ENCODE measurements around the gene SRP54. TPM values are rescaled to one million over a fixed set of nuclear protein-coding genes. Genes with fewer than 3 reads are reported as not detected.
"Not testable (repeated sequence)": the region's sequence is repeated elsewhere in the genome, so short reads cannot be mapped to it uniquely, and the experiment has no call there.

The SRP54 gene
- polyA plus RNA-seq, 4 donors, result 60.1 to 90.5 (median 67.4) TPM

- DNase-seq (ENCODE audit: low read depth in 4 of 4, low spot score in 2 of 4), result peak; percentile 58 to 85 (median 78)
Measured at GRCh38 chr14:35046048-35046750, 63.4 kb downstream of the SRP54 start, which contains the start of gene FAM177A1. Gene FAM177A1 (plus strand): TSS chr14:35046272. CDS start chr14:35046464, 192 bp downstream.

GRCh38 chr14:35046751-35047536, 64.2 kb downstream of the SRP54 start:
- peak; percentile 26 to 41 (median 37) for DNase-seq (ENCODE audit: low read depth in 4 of 4, low spot score in 2 of 4)

DNA sequence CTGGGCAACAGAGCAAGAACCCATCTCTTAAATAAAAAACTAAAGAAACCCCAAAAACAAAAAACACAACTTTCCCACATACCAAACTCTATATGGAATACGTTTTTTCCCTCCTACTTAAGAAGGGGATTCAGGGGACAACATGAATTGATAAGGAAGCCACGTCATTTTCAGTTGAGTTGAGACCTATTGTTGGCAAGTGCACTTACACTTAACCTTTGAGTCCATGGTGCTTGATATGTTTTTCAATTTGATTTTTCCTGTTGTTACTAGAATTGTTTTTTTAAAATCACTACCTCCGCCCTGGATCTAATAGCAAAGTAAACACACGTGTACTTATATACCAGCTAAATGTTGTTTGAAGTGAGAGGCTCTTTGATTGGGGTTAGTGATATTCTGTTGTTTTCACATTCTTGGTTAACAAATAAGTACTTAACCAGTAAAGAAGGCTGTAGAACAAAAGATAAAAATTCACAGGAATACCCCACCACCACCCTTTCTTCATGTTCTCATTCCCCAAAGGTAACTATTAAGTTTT, 65.3 kb downstream of the SRP54 start:
- DNase-seq (ENCODE audit: low read depth in 4 of 4, low spot score in 2 of 4), result no peak

GRCh38 chr14:35050652-35051051, 67.9 kb downstream of the SRP54 start:
- DNase-seq (ENCODE audit: low read depth in 4 of 4, low spot score in 2 of 4), result no peak

DNA sequence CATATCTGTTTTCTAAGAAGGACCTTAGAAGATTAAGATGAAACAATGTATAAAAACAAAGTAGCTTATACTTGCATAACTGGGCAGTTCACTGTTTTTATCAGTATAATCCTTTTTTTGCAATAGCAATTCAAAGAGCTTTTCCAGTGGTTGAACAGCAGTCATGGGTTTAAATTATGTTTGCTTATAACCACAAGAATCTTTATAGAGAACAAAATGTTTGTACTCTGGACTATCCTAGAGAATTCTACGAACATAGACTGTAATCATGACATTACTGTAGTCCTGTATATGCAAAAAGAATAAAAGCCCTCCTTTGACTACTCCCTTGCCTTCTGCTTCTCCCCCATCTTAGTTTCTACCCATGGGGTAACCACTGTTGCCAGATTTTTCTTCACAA, 69.0 kb downstream of the SRP54 start:
- no peak for DNase-seq (ENCODE audit: low read depth in 4 of 4, low spot score in 2 of 4)

DNA sequence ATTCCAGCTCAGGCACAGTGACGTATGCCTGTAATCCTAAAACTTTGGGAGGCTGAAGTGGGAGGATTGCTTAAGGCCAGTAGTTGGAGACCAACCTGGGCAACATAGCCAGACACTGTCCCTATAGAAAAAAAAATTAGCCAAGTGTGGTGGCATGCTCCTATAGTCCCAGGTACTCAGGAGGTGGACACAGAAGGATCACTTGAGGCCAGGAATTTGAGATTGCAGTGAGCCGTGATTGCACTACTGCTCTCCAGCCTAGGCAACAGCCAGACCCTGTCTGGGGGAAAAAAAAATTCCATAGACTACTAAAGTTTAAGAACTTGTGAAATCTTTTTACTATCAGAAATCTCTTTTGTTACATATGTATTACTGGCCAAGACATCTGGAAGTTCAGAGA, 69.8 kb downstream of the SRP54 start:
- no peak for DNase-seq (ENCODE audit: low read depth in 4 of 4, low spot score in 2 of 4)

GRCh38 chr14:35061113-35061791, 78.5 kb downstream of the SRP54 start:
- DNase-seq (ENCODE audit: low read depth in 4 of 4, low spot score in 2 of 4), result not testable (repeated sequence)

- DNase-seq (ENCODE audit: low read depth in 4 of 4, low spot score in 2 of 4), result not testable (repeated sequence)
Measured at GRCh38 chr14:35065731-35066130, 82.9 kb downstream of the SRP54 start.

DNA sequence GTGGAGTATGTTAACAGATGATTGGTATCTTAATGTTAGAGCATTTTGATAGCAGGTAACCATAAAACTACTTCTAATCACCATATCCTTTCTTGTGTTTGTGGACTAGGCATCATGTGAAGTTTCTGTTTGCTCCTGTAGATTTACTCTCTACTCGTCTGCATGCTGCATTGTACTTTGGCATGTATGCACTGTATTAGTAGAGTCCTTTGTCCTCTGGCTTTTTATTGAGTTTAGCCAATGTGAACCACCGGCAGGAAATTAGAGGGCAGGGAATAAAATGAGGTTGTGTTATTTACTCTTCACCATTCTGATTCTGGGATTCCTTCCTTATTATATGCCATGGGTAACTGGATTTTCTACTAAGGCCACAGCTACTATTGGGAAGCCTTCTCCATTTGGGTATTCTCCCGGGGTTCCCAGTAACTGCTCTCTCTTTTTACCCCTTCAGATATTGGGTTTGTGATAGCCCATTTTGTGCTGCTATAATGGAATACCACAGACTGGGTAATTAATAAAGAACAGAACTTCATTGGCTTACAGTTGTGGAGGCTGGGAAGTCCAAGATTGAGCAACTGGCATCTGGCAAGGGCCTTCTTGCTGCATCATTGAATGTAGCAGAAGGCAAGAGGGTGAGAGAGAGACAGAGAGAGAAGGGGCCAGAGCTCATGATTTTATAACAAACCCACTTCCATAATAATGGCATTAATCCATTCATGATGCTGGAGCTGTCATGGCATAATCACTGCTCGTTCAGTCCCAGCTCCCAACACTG, 85.6 kb downstream of the SRP54 start:
- no peak for DNase-seq (ENCODE audit: low read depth in 4 of 4, low spot score in 2 of 4)

GRCh38 chr14:35072226-35072625, 89.4 kb downstream of the SRP54 start:
- no peak for DNase-seq (ENCODE audit: low read depth in 4 of 4, low spot score in 2 of 4)

GRCh38 chr14:35073486-35073885, 90.7 kb downstream of the SRP54 start:
- DNase-seq (ENCODE audit: low read depth in 4 of 4, low spot score in 2 of 4), result no peak

GRCh38 chr14:35078082-35078481, 95.3 kb downstream of the SRP54 start:
- no peak for DNase-seq (ENCODE audit: low read depth in 4 of 4, low spot score in 2 of 4)

Other genes starting within 250 kb of the SRP54 start
- gene BAZ1A, start 107.6 kb upstream of the SRP54 start, polyA plus RNA-seq (ENCODE audit: insufficient read length in 4 of 4), result 10 to 100 TPM; 24.8 to 36.0 (median 28.1) TPM
- 10 to 100 TPM; 50.1 to 70.4 (median 57.2) TPM for gene FAM177A1, start 63.3 kb downstream of the SRP54 start, polyA plus RNA-seq (ENCODE audit: insufficient read length in 4 of 4)
- 10 to 100 TPM; 48.7 to 53.6 (median 49.8) TPM for gene PPP2R3C, start 139.0 kb downstream of the SRP54 start, polyA plus RNA-seq (ENCODE audit: insufficient read length in 4 of 4)
- 10 to 100 TPM; 26.1 to 31.9 (median 29.4) TPM for gene PRORP, start 139.6 kb downstream of the SRP54 start, polyA plus RNA-seq (ENCODE audit: insufficient read length in 4 of 4)